HEK293 (cell line): ENCODE data around the gene CNTLN.

Source experiments
- CTCF ChIA-PET: fragments of 350-600 bp; formaldehyde crosslinking; extraction: SDS; loops from one replicate; lab custom pipeline; 2021; ENCODE audit warnings: antibody characterized with exemption; lab: Yijun Ruan, JAX
- POLR2A ChIA-PET: fragments of 300-600 bp; formaldehyde crosslinking; extraction: SDS; loops from one replicate; lab custom pipeline; 2020; ENCODE audit warnings: antibody characterized with exemption, inconsistent platforms; lab: Yijun Ruan, JAX
- H3K27ac ChIP-seq: fragments of 200-500 bp; sonication (Bioruptor generic); 2 replicates; pipeline ENCODE4 v1.5.1; 2014; ENCODE audit warnings: low read depth, low read length, control low read depth, inconsistent platforms; ENCODE audit errors: extremely low read depth
- H3K36me3 ChIP-seq, 2 experiments: fragments of 200-500 bp in 1 of 2; sonication (Bioruptor generic) in 1 of 2; 1 replicate in 1 of 2; 2 replicates in 1 of 2; pipeline ENCODE4 v1.5.1; 2014 to 2017; ENCODE audit warnings: inconsistent platforms in 2 of 2, low read length in 2 of 2; ENCODE audit not compliant: control insufficient read depth in 2 of 2, insufficient read depth in 1 of 2
- H3K4me1 ChIP-seq: fragments of 200-500 bp; sonication (Bioruptor generic); 2 replicates; pipeline ENCODE4 v1.5.1; 2014; ENCODE audit warnings: mild to moderate bottlenecking, low read length, inconsistent platforms; ENCODE audit not compliant: control insufficient read depth, insufficient read depth
- H3K4me3 ChIP-seq: 2 replicates; pipeline ENCODE4 v1.5.1; 2011; ENCODE audit warnings: low read depth, mild to moderate bottlenecking, control low read depth, low read length, moderate library complexity
- H3K9me3 ChIP-seq: fragments of 200-500 bp; sonication (Bioruptor generic); 2 replicates; pipeline ENCODE4 v1.5.1; 2014; ENCODE audit warnings: low read depth, low read length, inconsistent platforms; ENCODE audit not compliant: control insufficient read depth, insufficient read depth
- GLI2 ChIP-seq: fragments of 450-650 bp; formaldehyde crosslinking; IDR thresholded peaks from 2 replicates; pipeline ENCODE4; 2017; ENCODE audit warnings: missing biosample characterization, missing genetic modification characterization, low read depth, borderline replicate concordance
- GLIS1 ChIP-seq: fragments of 450-650 bp; formaldehyde crosslinking; IDR thresholded peaks from 2 replicates; pipeline ENCODE4 v1.5.1; 2016; ENCODE audit warnings: missing biosample characterization, missing genetic modification characterization
- HOXA7 ChIP-seq: sonication (generic); formaldehyde crosslinking; IDR thresholded peaks from 2 replicates; pipeline ENCODE4 v1.8.1; 2022; ENCODE audit warnings: missing genetic modification reagents, borderline replicate concordance
- HOXC10 ChIP-seq: sonication (generic); formaldehyde crosslinking; IDR thresholded peaks from 2 replicates; pipeline ENCODE4 v1.8.1; 2023; ENCODE audit warnings: mild to moderate bottlenecking, missing genetic modification reagents
- OVOL3 ChIP-seq: fragments of 450-650 bp; formaldehyde crosslinking; IDR thresholded peaks from 2 replicates; pipeline ENCODE4 v1.5.1; 2016; ENCODE audit warnings: missing biosample characterization, missing genetic modification characterization
- PRDM1 ChIP-seq: fragments of 450-650 bp; formaldehyde crosslinking; IDR thresholded peaks from 2 replicates; pipeline ENCODE4; 2016; ENCODE audit warnings: missing biosample characterization, missing genetic modification characterization
- SP7 ChIP-seq: fragments of 450-650 bp; formaldehyde crosslinking; IDR thresholded peaks from 2 replicates; pipeline ENCODE4 v1.5.1; 2016; ENCODE audit warnings: missing biosample characterization, missing genetic modification characterization
- TRIM28 ChIP-seq: IDR thresholded peaks from 2 replicates; pipeline ENCODE4 v1.6.1; 2011; ENCODE audit warnings: low read length, control low read depth, borderline replicate concordance
- ZBTB1 ChIP-seq: fragments of 450-650 bp; formaldehyde crosslinking; IDR thresholded peaks from 2 replicates; pipeline ENCODE4 v1.5.1; 2016; ENCODE audit warnings: missing biosample characterization, missing genetic modification characterization
- ZBTB10 ChIP-seq: fragments of 450-650 bp; formaldehyde crosslinking; IDR thresholded peaks from 2 replicates; pipeline ENCODE4 v1.5.1; 2016; ENCODE audit warnings: missing biosample characterization, missing genetic modification characterization
- ZNF132 ChIP-seq: fragments of 450-650 bp; formaldehyde crosslinking; IDR thresholded peaks from 2 replicates; pipeline ENCODE4 v1.5.1; 2017; ENCODE audit warnings: missing biosample characterization, missing genetic modification characterization, borderline replicate concordance
- ZNF146 ChIP-seq: fragments of 450-650 bp; formaldehyde crosslinking; IDR thresholded peaks from 2 replicates; pipeline ENCODE4 v1.5.1; 2016; ENCODE audit warnings: missing biosample characterization, missing genetic modification characterization
- ZNF404 ChIP-seq: fragments of 450-650 bp; formaldehyde crosslinking; IDR thresholded peaks from 2 replicates; pipeline ENCODE4 v1.5.1; 2017; ENCODE audit warnings: missing biosample characterization, missing genetic modification characterization
- ZNF518A ChIP-seq: fragments of 450-650 bp; formaldehyde crosslinking; conservative IDR thresholded peaks from 2 replicates; pipeline ENCODE4 v1.5.1; 2016; ENCODE audit warnings: low read depth, missing biosample characterization, missing genetic modification characterization
- ZNF548 ChIP-seq: fragments of 450-650 bp; formaldehyde crosslinking; IDR thresholded peaks from 2 replicates; pipeline ENCODE4 v1.5.1; 2016; ENCODE audit warnings: missing biosample characterization, missing genetic modification characterization
- ZNF670 ChIP-seq: fragments of 450-650 bp; formaldehyde crosslinking; IDR thresholded peaks from 2 replicates; pipeline ENCODE4 v1.5.1; 2016; ENCODE audit warnings: missing biosample characterization, missing genetic modification characterization, low read depth
- TF ChIP-seq, protein P1 (sequence below): fragments of 450-650 bp; formaldehyde crosslinking; IDR thresholded peaks from 2 replicates; pipeline ENCODE4 v1.5.0; 2017; ENCODE audit warnings: missing biosample characterization, missing genetic modification characterization, borderline replicate concordance
- TF ChIP-seq, protein P2 (sequence below): fragments of 450-650 bp; formaldehyde crosslinking; IDR thresholded peaks from 2 replicates; pipeline ENCODE4 v1.5.1; 2016; ENCODE audit warnings: missing biosample characterization, missing genetic modification characterization

Gene CNTLN

DNA sequence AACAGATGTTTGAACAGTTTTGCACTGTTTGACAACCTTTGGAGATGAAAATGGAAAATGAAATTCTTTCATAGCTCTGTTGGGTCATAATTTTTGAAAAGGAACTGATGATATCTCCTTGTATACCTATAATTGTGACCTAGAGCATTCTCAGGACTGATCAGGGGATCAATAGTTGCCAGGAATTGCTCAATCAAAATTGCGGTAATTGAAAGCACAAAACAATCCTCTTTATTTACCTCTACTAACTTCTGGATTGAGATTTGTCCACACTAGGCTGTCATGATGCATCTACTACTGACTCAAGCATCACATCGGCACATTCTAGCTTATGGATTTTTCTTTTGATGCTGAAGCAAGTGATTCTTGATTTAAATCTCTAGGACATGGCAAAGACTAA lies 4.1 kb upstream of the CNTLN start (continued):
- TF ChIP-seq ZNF518A (tag by site-specific recombination) (no peak), OVOL3 (no peak), HOXA7 (CRISPR knock-in tag) (no peak), SP7 (no peak), GLIS1 (no peak)

DNA sequence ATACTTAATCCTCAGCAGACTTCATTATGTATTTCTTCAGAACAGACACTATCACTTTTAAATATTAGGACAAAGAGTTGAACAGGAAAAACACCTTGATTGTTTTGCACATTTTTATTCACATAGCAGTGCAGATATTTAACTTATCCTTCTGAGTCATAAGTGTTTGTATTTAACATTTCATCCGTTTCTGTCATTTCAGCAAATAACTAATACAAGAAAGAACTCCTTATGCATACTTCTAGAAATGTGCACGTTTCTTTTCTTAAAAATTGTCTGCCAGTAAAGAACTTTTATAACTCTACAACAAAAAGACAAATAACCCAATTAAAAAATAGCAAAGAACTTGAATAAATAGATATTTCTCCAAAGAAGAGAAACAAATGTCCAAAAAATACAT lies 3.3 kb upstream of the CNTLN start:
- TF ChIP-seq TRIM28 = no peak
- TF ChIP-seq HOXC10 (CRISPR knock-in tag) = no peak
- TF ChIP-seq ZNF146 (tag by site-specific recombination) = no peak
- no peak for TF ChIP-seq SP7
- TF ChIP-seq GLI2 (tag by site-specific recombination) = no peak
- TF ChIP-seq, protein P1, sequence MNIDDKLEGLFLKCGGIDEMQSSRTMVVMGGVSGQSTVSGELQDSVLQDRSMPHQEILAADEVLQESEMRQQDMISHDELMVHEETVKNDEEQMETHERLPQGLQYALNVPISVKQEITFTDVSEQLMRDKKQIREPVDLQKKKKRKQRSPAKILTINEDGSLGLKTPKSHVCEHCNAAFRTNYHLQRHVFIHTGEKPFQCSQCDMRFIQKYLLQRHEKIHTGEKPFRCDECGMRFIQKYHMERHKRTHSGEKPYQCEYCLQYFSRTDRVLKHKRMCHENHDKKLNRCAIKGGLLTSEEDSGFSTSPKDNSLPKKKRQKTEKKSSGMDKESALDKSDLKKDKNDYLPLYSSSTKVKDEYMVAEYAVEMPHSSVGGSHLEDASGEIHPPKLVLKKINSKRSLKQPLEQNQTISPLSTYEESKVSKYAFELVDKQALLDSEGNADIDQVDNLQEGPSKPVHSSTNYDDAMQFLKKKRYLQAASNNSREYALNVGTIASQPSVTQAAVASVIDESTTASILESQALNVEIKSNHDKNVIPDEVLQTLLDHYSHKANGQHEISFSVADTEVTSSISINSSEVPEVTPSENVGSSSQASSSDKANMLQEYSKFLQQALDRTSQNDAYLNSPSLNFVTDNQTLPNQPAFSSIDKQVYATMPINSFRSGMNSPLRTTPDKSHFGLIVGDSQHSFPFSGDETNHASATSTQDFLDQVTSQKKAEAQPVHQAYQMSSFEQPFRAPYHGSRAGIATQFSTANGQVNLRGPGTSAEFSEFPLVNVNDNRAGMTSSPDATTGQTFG (tag by site-specific recombination) = no peak
- no peak for TF ChIP-seq ZNF404 (tag by site-specific recombination)
- no peak for TF ChIP-seq PRDM1
- TF ChIP-seq ZNF548 (tag by site-specific recombination) = no peak
- TF ChIP-seq ZNF132 (tag by site-specific recombination) = no peak
- TF ChIP-seq, protein P2, sequence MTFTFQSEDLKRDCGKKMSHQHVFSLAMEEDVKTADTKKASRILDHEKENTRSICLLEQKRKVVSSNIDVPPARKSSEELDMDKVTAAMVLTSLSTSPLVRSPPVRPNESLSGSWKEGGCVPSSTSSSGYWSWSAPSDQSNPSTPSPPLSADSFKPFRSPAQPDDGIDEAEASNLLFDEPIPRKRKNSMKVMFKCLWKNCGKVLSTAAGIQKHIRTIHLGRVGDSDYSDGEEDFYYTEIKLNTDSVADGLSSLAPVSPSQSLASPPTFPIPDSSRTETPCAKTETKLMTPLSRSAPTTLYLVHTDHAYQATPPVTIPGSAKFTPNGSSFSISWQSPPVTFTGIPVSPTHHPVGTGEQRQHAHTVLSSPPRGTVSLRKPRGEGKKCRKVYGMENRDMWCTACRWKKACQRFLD = no peak
- TF ChIP-seq ZBTB1 (tag by site-specific recombination) = no peak
- TF ChIP-seq ZBTB10 (tag by site-specific recombination) = no peak
- TF ChIP-seq ZNF670 (tag by site-specific recombination) = no peak
- POLR2A ChIA-PET = no interaction called here

More for the DNA sequence above, 3.3 kb upstream of the CNTLN start:
- Histone ChIP-seq H3K36me3 (peaks cover 0 to under 1% of the 10 kb centered on the region in 2 experiments; a peak in 1 of 3 replicates), H3K9me3 (no peaks in the 10 kb centered on the region), H3K27ac (no peak overlapping the region), H3K4me1 (no peaks in the 10 kb centered on the region), H3K4me3 (no peak overlapping the region)
- CTCF ChIA-PET = no interaction called here
